Measurements from ENCODE around the gene YY2.
"Not testable (repeated sequence)": the region's sequence is repeated elsewhere in the genome, so short reads cannot be mapped to it uniquely, and the experiment has no call there.

The YY2 gene

GRCh38 chrX:21855937-21856415 lies at the start of gene YY2:
YY2 (plus strand) TSS chrX:21855987; CDS start chrX:21856485, 498 bp downstream.
- no peak for DNase-seq (ENCODE audit: low read depth in 2 of 2)
- H3K4me3 ChIP-seq (replicated peaks in 1 of 2; ENCODE audit: low read depth in 2 of 2, low read length in 2 of 2): no peak within 1 kb of the TSS
- TF ChIP-seq, protein P1, sequence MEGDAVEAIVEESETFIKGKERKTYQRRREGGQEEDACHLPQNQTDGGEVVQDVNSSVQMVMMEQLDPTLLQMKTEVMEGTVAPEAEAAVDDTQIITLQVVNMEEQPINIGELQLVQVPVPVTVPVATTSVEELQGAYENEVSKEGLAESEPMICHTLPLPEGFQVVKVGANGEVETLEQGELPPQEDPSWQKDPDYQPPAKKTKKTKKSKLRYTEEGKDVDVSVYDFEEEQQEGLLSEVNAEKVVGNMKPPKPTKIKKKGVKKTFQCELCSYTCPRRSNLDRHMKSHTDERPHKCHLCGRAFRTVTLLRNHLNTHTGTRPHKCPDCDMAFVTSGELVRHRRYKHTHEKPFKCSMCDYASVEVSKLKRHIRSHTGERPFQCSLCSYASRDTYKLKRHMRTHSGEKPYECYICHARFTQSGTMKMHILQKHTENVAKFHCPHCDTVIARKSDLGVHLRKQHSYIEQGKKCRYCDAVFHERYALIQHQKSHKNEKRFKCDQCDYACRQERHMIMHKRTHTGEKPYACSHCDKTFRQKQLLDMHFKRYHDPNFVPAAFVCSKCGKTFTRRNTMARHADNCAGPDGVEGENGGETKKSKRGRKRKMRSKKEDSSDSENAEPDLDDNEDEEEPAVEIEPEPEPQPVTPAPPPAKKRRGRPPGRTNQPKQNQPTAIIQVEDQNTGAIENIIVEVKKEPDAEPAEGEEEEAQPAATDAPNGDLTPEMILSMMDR (IDR thresholded peaks at IDR 0.05; ENCODE audit: low read depth, low read length): no peak

GRCh38 chrX:21806691-21807090 lies 49.1 kb upstream of the YY2 start:
- TF ChIP-seq, protein P1 (IDR thresholded peaks at IDR 0.05; ENCODE audit: low read depth, low read length): no peak
- no peak overlapping the region for H3K4me3 ChIP-seq (replicated peaks in 1 of 2; ENCODE audit: low read depth in 2 of 2, low read length in 2 of 2)
- DNase-seq (ENCODE audit: low read depth in 2 of 2): peak in 1 of 2 donors; percentile 28

DNA sequence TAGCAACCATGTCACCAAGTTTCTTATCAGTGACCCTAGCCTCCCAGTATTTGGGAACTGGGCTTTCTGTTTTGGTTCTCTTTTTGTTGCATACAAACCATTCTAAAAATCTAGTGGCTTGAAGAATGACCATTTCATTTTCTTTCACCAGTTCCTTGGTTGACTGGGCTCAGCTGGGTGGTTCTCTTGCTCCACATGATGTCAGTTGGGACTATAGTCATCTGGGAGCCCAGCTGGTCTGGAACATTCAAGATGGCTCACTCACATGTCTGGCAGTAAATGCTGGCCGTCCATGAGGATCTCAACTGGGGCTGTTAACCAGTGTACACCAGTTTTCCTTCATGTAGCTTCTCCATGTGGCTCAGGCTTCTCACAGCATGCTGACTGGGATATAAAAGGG lies 44.0 kb upstream of the YY2 start:
- TF ChIP-seq, protein P1 (IDR thresholded peaks at IDR 0.05; ENCODE audit: low read depth, low read length): no peak
- H3K4me3 ChIP-seq (replicated peaks in 1 of 2; ENCODE audit: low read depth in 2 of 2, low read length in 2 of 2): no peak overlapping the region
- DNase-seq (ENCODE audit: low read depth in 2 of 2): no peak

GRCh38 chrX:21812628-21813027 lies 43.2 kb upstream of the YY2 start:
- H3K4me3 ChIP-seq (replicated peaks in 1 of 2; ENCODE audit: low read depth in 2 of 2, low read length in 2 of 2): no peak overlapping the region
- TF ChIP-seq, protein P1 (IDR thresholded peaks at IDR 0.05; ENCODE audit: low read depth, low read length): no peak
- DNase-seq (ENCODE audit: low read depth in 2 of 2): no peak

- no peak overlapping the region for H3K4me3 ChIP-seq (replicated peaks in 1 of 2; ENCODE audit: low read depth in 2 of 2, low read length in 2 of 2)
- no peak for DNase-seq (ENCODE audit: low read depth in 2 of 2)
- TF ChIP-seq, protein P1 (IDR thresholded peaks at IDR 0.05; ENCODE audit: low read depth, low read length): no peak
Observed at GRCh38 chrX:21813612-21814368, 42.0 kb upstream of the YY2 start.

GRCh38 chrX:21816136-21816535 lies 39.7 kb upstream of the YY2 start:
- no peak overlapping the region for H3K4me3 ChIP-seq (replicated peaks in 1 of 2; ENCODE audit: low read depth in 2 of 2, low read length in 2 of 2)
- DNase-seq (ENCODE audit: low read depth in 2 of 2): no peak
- TF ChIP-seq, protein P1 (IDR thresholded peaks at IDR 0.05; ENCODE audit: low read depth, low read length): no peak

DNA sequence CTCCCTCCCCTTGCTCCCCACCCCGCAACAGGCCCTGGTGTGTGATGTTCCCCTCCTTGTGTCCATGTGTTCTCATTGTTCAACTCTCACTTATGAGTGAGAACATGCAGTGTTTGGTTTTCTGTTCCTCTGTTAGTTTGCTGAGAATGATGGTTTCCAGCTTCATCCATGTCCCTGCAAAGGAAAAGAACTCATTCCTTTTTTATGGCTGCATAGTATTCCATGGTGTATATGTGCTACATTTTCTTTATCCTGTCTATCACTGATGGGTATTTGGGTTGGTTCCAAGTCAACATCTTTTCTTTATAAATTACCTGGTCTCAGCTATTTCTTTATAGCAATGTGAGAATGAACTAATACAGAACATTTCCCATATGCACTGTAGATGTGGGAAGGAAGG lies 35.6 kb upstream of the YY2 start:
- DNase-seq (ENCODE audit: low read depth in 2 of 2); H3K4me3 ChIP-seq (replicated peaks in 1 of 2; ENCODE audit: low read depth in 2 of 2, low read length in 2 of 2): not testable (repeated sequence)

Measured in cardiac fibroblast (primary cell).